VCaP (cell line): ENCODE data around the gene DNAH11.

ENCODE experiments used
- H3K27ac ChIP-seq: fragments of 450-650 bp; 2 replicates; pipeline ENCODE4 v1.5.1; 2017
- TF ChIP-seq, protein P1 (sequence below): fragments of 450-650 bp; conservative IDR thresholded peaks from 2 replicates; pipeline ENCODE4 v1.5.1; 2017; ENCODE audit warnings: mild to moderate bottlenecking, moderate library complexity

The DNAH11 gene

DNA sequence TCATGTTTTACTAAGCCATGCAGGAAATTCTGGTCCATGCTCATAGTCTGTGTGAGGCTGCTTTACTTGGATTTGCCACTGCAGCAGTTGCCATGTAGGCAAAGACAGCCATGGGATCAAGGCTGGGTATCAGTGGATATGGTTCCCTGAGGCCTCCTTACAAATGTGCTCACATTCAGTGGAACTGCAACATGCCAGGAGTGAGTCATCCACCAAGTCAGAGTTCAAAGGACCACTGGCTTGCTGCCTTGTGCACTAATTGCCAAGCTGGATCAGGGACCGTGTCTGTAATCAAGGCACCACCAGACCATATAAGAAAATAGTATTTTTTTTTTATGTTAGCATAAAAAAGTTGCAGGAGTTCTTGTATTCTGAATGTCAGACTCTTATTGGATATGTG, 301.9 kb downstream of the DNAH11 start:
- TF ChIP-seq, protein P1, sequence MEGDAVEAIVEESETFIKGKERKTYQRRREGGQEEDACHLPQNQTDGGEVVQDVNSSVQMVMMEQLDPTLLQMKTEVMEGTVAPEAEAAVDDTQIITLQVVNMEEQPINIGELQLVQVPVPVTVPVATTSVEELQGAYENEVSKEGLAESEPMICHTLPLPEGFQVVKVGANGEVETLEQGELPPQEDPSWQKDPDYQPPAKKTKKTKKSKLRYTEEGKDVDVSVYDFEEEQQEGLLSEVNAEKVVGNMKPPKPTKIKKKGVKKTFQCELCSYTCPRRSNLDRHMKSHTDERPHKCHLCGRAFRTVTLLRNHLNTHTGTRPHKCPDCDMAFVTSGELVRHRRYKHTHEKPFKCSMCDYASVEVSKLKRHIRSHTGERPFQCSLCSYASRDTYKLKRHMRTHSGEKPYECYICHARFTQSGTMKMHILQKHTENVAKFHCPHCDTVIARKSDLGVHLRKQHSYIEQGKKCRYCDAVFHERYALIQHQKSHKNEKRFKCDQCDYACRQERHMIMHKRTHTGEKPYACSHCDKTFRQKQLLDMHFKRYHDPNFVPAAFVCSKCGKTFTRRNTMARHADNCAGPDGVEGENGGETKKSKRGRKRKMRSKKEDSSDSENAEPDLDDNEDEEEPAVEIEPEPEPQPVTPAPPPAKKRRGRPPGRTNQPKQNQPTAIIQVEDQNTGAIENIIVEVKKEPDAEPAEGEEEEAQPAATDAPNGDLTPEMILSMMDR = no peak
- no peak overlapping the region for H3K27ac ChIP-seq

DNA sequence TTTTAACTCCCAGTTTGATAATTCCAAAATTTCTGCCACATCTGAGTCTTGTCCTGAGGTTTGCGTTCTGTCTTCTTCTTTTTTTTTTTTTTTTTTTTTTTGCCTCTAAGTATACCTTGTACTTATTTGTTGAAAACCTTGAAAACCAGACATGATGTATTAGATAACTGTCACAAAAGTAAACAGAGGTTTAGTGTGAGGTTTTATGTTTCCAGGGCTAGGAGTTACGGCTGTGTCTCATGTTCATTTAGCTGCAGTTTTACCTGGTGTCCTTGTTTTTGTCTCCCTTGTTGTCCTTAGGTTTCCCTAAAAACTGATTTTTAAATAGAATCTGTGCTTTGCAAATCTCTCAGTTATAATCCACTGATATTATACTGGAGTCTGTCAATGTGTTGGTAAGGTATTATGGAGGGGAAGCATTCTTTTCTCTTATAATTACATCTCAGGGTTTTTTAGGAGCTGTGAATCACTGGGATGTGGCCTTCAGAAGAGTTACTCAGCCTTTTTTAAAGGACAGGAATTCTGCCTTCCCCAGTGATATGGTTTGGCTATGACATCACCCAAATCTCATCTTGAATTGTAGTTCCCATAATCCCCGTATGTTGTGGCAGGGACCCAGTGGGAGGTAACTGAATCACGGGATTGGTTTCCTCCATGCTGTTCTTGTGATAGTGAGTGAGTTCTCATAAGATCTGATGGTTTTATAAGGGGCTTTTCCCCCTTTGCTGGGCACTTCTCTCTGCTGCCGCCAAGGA, 307.9 kb downstream of the DNAH11 start:
- TF ChIP-seq, protein P1 = no peak
- no peak overlapping the region for H3K27ac ChIP-seq

DNA sequence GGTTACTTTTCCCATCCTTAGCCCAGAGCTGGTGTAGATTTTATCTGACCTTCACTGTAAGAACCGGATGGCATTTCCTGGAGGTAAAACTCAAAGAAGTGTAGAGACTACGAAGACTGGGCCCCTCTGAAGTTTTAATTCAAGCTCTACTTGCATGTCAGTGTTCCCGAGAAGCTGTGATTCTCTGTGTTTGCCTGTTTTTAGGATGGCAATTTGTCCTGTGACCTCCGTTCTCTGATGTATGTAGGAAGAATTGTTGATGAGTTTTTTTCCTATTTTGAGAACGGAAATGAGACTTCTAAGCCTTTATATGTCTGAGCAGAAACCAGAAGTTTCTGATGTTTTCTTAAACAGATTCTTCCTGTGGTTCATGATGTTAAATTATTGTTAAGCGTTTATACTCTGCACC, 308.7 kb downstream of the DNAH11 start:
- TF ChIP-seq, protein P1 = no peak
- H3K27ac ChIP-seq = no peak overlapping the region

DNA sequence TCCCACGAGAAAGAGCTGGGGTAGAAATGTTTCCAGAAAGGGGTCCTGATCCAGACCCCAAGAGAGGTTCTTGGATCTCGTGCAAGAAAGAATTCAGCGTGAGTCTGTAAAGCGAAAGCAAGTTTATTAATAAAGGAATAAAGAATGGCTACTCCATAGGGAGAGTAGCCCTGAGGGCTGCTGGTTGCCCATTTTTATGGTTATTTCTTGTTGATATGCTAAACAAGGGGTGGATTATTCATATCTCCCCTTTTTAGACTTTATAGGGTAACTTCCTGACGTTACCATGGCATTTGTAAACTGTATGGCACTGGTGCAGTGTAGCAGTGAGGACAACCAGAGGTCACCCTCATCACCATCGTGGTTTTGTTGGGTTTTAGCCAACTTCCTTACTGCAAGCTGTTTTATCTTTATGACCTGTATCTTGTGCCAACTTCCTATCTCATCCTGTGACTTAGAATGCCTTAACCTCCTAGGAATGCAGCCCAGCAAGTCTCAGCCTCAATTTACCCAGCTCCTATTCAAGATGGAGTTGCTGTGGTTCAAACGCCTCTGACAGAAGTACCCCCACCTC, 322.9 kb downstream of the DNAH11 start:
- peak overlapping the region; percentile 49; the same call in 1 of the 2 replicates for H3K27ac ChIP-seq

DNA sequence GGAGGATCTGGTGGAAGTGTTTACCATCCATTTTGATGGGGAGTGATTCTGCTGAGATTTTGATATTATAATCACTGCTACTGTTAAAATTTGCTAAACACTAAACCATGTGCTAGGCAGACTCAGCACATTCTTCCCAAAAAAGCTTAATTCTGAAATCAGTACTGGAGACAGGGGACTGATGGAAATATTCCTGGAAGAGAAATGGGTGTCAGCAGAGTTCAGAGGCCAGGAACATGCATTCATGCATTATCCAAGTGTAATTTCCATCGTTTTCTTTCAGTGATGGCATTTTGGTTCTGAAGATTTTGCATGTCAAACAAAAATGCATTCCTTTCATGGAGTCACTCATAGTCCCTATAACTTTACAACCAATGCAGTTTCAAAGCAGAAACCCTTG, 323.9 kb downstream of the DNAH11 start:
- H3K27ac ChIP-seq = peak overlapping the region; percentile 49; the same call in 1 of the 2 replicates
- TF ChIP-seq, protein P1 = no peak

DNA sequence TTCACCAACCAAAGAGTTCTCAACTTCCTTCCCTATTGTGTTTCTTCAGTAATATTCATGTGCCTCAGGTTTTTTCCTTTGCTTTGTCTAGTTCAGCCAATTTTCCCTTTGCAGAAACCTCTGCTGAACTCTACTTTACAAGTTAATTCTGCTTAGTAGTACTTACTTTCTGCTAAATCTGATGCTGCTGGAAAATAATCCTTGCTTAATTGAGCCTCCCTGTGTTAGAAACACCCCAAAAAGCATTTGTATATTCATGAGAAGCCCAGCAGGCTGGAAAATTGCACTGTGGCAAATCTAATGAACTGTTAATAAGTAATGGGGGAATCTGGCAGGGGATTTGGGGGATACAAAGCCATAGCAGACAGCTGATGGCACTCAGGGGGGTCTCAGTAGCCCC, 324.4 kb downstream of the DNAH11 start:
- no peak overlapping the region for H3K27ac ChIP-seq
- TF ChIP-seq, protein P1 = no peak

DNA sequence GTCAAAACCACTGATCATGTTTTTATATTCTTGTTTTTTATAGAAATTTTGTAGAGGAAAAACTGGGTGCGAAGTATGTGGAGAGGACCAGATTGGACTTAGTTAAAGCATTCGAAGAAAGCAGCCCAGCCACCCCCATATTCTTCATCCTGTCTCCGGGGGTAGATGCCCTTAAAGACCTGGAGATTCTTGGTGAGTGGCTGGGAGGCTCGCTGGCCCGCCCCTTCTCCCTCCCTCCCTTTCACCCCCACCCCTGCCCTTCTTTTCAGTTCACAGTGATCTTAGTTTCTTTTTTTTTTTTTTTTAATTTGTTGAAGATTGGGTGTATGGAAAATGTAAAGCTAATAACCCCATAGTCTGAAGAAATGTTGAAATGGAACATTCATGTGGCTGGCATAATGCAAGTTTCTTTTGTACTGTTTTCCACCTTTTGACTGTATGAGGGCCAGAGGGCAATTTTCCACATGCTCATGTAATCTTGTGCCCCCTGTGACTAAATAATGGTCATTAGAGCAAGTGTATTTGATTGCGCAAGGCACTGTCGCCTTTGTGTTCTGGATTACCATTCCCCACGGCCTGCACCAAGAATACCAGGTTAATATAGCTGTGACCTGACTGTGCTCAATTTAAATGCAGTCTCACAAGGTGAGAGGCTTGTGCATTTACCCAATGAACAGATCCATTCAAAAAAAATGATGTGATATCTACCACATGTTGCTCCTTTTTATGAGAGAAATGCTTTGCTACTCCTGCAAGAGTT, 325.2 kb downstream of the DNAH11 start:
- TF ChIP-seq, protein P1 = no peak
- no peak overlapping the region for H3K27ac ChIP-seq

DNA sequence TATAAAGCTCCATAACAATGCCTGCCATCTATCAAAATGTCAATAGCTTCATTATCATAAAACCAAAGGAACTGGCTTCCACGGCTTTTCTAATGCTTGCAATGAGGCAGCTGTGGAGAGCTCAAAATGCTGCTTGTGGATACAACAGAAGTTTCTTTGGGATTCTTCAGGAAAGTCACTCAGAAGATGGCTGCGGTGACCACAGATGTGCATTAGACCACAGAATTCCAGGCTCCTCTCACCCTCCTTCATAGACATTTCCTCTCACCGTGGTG, 325.7 kb downstream of the DNAH11 start:
- no peak overlapping the region for H3K27ac ChIP-seq
- TF ChIP-seq, protein P1 = no peak
